OCI-LY3 (cell line): ENCODE measurements around the gene STRIP2.

Source experiments
- H2AFZ ChIP-seq: fragments of 200-600, 300-600 bp; shearing (Covaris generic); 2 replicates; pipeline ENCODE4 v1.6.0; 2014; ENCODE audit warnings: antibody characterized with exemption, low read depth, low read length
- H3K27ac ChIP-seq: fragments of 200-600, 300-600 bp; sonication (generic); 2 replicates; pipeline ENCODE4 v1.5.1; 2014; ENCODE audit warnings: mild to moderate bottlenecking, low read length, moderate library complexity, mixed read lengths
- H3K27me3 ChIP-seq: fragments of 200-600, 300-600 bp; sonication (generic); 2 replicates; pipeline ENCODE4 v1.6.1; 2014; ENCODE audit warnings: low read depth, low read length, mixed read lengths
- H3K36me3 ChIP-seq: fragments of 200-600, 300-600 bp; sonication (generic); replicated peaks from 2 replicates; pipeline ENCODE3; 2014; ENCODE audit warnings: low read depth, low read length, mixed read lengths
- H3K4me1 ChIP-seq: fragments of 300-600, 200-600 bp; sonication (generic); 2 replicates; pipeline ENCODE4 v1.6.1; 2014; ENCODE audit warnings: low read length, mixed read lengths
- H3K4me2 ChIP-seq: fragments of 200-600, 300-600 bp; sonication (generic); 2 replicates; pipeline ENCODE4 v1.6.1; 2014; ENCODE audit warnings: low read length, mixed read lengths
- H3K4me3 ChIP-seq: fragments of 300-600, 200-600 bp; sonication (generic); 2 replicates; pipeline ENCODE4 v1.5.1; 2014; ENCODE audit warnings: antibody characterized with exemption, mild to moderate bottlenecking, low read length, moderate library complexity
- H3K79me2 ChIP-seq: fragments of 300-600, 200-600 bp; shearing (Covaris generic); 2 replicates; pipeline ENCODE4 v1.6.1; 2014; ENCODE audit warnings: mild to moderate bottlenecking, low read length, mixed read lengths
- H3K9ac ChIP-seq: fragments of 300-600, 200-600 bp; shearing (Covaris generic); 2 replicates; pipeline ENCODE4 v1.6.0; 2014; ENCODE audit warnings: mild to moderate bottlenecking, low read length, moderate library complexity
- H3K9me3 ChIP-seq: fragments of 200-600, 300-600 bp; shearing (Covaris generic); 2 replicates; pipeline ENCODE4 v1.6.1; 2014; ENCODE audit warnings: low read length, mixed read lengths; ENCODE audit not compliant: insufficient read depth
- H4K20me1 ChIP-seq: fragments of 200-600, 300-600 bp; sonication (generic); 2 replicates; pipeline ENCODE4 v1.6.1; 2016; ENCODE audit warnings: low read length, mixed read lengths; ENCODE audit not compliant: insufficient read depth
- CTCF ChIP-seq: fragments of 200-600, 300-600 bp; sonication (generic); IDR thresholded peaks from 2 replicates; pipeline ENCODE4 v1.5.1; 2014; ENCODE audit warnings: antibody characterized with exemption, low read length, low read depth
- EZH2phosphoT487 ChIP-seq: fragments of 200-600 bp; shearing (Covaris generic); IDR thresholded peaks from 2 replicates; pipeline ENCODE4 v1.6.1; 2018; ENCODE audit warnings: antibody characterized with exemption, mixed run types, low read depth

Gene STRIP2

GRCh38 chr7:129431911-129432643 lies 2.2 kb upstream of the STRIP2 start:
- no peak overlapping the region for H3K9ac ChIP-seq
- no peak overlapping the region for H3K4me3 ChIP-seq
- H4K20me1 ChIP-seq, result no peaks in the 10 kb centered on the region
- peaks cover 10% of the 10 kb centered on the region for H3K27me3 ChIP-seq
- H3K36me3 ChIP-seq, result no peaks in the 10 kb centered on the region
- H2AFZ ChIP-seq, result no peak overlapping the region
- TF ChIP-seq CTCF (no peak), EZH2phosphoT487 (no peak)
- H3K27ac ChIP-seq, result no peak overlapping the region
- H3K79me2 ChIP-seq, result no peaks in the 10 kb centered on the region
- H3K9me3 ChIP-seq, result no peaks in the 10 kb centered on the region
- H3K4me2 ChIP-seq, result no peak overlapping the region
- H3K4me1 ChIP-seq, result peaks cover 16% of the 10 kb centered on the region

GRCh38 chr7:129434675-129435318 lies 565 bp downstream of the STRIP2 start:
- Histone ChIP-seq H3K4me3 (peak overlapping the region; percentile 91), H3K4me2 (peak overlapping the region; percentile 95), H3K9ac (peak overlapping the region; percentile 75), H3K36me3 (no peaks in the 10 kb centered on the region), H3K9me3 (no peaks in the 10 kb centered on the region), H3K27me3 (peaks cover 10% of the 10 kb centered on the region), H2AFZ (peak overlapping the region; percentile 50), H3K79me2 (no peaks in the 10 kb centered on the region), H3K4me1 (peaks cover 9% of the 10 kb centered on the region), H3K27ac (no peak overlapping the region), H4K20me1 (no peaks in the 10 kb centered on the region)
- TF ChIP-seq CTCF (no peak), EZH2phosphoT487 (no peak)

GRCh38 chr7:129435414-129435829 lies 1.2 kb downstream of the STRIP2 start:
- H3K9ac ChIP-seq, result no peak overlapping the region
- H3K9me3 ChIP-seq, result no peaks in the 10 kb centered on the region
- TF ChIP-seq CTCF (no peak), EZH2phosphoT487 (no peak)
- H3K79me2 ChIP-seq, result no peaks in the 10 kb centered on the region
- peaks cover 10% of the 10 kb centered on the region for H3K27me3 ChIP-seq
- H3K4me2 ChIP-seq, result peak overlapping the region; percentile 95
- H4K20me1 ChIP-seq, result no peaks in the 10 kb centered on the region
- H3K4me1 ChIP-seq, result peaks cover 9% of the 10 kb centered on the region
- H3K27ac ChIP-seq, result no peak overlapping the region
- no peaks in the 10 kb centered on the region for H3K36me3 ChIP-seq
- peak overlapping the region; percentile 91; the same call in 1 of the 2 replicates for H3K4me3 ChIP-seq
- no peak overlapping the region for H2AFZ ChIP-seq

GRCh38 chr7:129436335-129436923 lies 2.2 kb downstream of the STRIP2 start:
- no peaks in the 10 kb centered on the region for H4K20me1 ChIP-seq
- no peak for TF ChIP-seq CTCF
- TF ChIP-seq EZH2phosphoT487, result no peak
- H3K27me3 ChIP-seq, result peaks cover 10% of the 10 kb centered on the region
- no peak overlapping the region for H2AFZ ChIP-seq
- no peak overlapping the region for H3K27ac ChIP-seq
- H3K4me2 ChIP-seq, result no peak overlapping the region
- H3K4me1 ChIP-seq, result peaks cover 9% of the 10 kb centered on the region
- no peaks in the 10 kb centered on the region for H3K79me2 ChIP-seq
- H3K4me3 ChIP-seq, result no peak overlapping the region
- H3K36me3 ChIP-seq, result no peaks in the 10 kb centered on the region
- no peaks in the 10 kb centered on the region for H3K9me3 ChIP-seq
- H3K9ac ChIP-seq, result no peak overlapping the region
